Measurements from ENCODE around the gene XAB2.

GRCh38 chr19:7635670-7636069 lies 6.3 kb upstream of the XAB2 start:
- TF ChIP-seq POLR2A (IDR thresholded peaks at IDR 0.05), result no peak
- TF ChIP-seq CTCF (IDR thresholded peaks at IDR 0.05), result no peak

Data from ovary (tissue), 3 donors.